Suppressor macrophage treated with lipopolysaccharide for 1 hour (primary cell): ENCODE data around the gene FTCDNL1.

Source experiments
- DNase-seq, 3 donors: peaks; one replicate each; pipeline ENCODE4 v3.0.0-alpha.2; 2020 to 2022

The FTCDNL1 gene

GRCh38 chr2:199739413-199740110 is 111.4 kb downstream of the FTCDNL1 start:
- peak; percentile 78 to 87 (median 84) for DNase-seq

DNA sequence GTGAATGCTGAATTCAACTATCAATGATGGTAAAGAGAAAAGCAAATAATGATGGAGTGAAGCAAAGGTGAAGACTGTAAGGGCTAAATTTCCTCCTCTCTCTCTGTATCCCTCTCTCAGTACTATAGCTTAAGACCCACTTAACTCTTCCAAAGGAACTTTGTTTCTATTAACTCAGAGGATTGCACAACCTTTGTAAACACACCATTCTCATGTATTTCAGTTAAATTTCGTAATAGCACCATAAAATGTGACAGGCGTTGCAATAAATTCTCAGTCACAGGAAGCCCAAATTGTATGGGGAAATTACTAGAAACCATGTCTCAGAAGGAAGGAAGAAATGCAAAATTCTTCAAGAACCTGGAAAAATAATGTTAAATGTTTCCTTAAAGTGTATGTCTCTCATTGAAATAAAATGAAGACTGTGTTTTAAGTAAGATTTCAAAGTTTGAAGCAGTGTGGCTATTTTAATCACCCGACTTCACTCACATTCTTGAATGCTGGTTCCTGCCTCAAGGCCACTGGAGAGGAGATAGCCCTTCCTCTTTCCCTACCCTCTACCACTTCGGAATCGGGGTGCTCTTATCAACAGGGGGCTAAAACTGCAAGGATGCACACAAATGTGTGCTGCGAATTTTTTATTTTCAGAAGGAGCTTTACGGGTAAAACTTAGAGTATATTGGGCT is 112.1 kb downstream of the FTCDNL1 start:
- peak; percentile 46 to 87 (median 87) for DNase-seq

DNA sequence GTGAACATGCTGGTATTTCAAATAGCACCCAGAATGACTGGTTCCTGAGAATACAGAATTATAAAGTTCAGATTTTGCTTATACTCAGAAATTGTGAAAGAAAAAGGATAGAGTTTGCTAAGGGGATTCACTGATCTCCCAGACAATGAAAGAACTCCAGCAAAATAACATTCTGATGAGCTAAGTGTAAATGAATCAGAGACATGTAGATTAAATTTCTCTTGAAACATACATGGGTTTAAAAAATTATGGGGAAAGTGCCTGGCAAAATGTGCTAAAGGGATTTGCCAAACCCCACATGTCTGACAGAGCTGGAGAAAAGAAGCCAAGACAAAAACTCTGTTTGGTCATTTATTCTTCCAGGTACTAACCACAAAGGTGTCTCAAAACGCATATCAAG is 116.3 kb downstream of the FTCDNL1 start:
- peak in 1 of 3 donors; percentile 13 for DNase-seq

DNA sequence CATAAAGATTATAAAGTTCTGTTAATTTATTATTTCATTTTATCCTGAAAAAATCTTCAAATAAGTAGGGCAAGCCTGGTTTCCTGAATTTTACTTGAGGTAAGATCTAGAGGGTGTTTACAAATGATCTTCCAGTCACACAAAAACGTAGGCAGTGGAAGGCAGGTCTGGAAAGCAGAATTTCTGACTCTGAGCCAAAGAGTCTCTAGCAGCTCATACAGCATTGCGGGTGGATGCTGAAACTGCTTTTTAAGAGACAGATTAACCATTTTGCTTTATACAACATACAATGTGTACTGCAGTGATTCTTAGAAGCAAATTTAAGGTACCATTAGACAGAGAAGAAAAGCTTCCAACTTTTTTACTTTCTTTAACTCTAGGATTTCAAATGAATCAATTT is 117.0 kb downstream of the FTCDNL1 start:
- DNase-seq, result no peak

GRCh38 chr2:199727801-199728200 is 123.2 kb downstream of the FTCDNL1 start:
- no peak for DNase-seq

- DNase-seq, result peak; percentile 34 to 72 (median 67)
Measured at GRCh38 chr2:199727306-199727705, 123.7 kb downstream of the FTCDNL1 start.

GRCh38 chr2:199718074-199718473 is 132.9 kb downstream of the FTCDNL1 start:
- peak in 1 of 3 donors; percentile 15 for DNase-seq

DNA sequence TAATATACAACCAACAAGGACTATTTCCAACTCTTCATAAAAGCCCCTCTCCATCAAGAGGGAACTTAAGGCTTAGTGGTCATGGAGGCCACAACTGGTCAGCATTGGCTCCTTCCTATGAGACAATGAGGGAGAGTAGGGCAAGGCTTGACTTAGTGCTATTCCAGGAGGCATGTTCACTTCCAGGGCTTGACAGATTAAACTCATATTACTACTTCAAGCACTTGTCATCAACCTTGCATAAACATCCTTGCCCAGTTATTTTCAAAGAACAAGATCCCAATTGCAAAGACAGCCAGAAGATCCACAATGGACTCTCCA is 133.4 kb downstream of the FTCDNL1 start:
- no peak for DNase-seq

DNA sequence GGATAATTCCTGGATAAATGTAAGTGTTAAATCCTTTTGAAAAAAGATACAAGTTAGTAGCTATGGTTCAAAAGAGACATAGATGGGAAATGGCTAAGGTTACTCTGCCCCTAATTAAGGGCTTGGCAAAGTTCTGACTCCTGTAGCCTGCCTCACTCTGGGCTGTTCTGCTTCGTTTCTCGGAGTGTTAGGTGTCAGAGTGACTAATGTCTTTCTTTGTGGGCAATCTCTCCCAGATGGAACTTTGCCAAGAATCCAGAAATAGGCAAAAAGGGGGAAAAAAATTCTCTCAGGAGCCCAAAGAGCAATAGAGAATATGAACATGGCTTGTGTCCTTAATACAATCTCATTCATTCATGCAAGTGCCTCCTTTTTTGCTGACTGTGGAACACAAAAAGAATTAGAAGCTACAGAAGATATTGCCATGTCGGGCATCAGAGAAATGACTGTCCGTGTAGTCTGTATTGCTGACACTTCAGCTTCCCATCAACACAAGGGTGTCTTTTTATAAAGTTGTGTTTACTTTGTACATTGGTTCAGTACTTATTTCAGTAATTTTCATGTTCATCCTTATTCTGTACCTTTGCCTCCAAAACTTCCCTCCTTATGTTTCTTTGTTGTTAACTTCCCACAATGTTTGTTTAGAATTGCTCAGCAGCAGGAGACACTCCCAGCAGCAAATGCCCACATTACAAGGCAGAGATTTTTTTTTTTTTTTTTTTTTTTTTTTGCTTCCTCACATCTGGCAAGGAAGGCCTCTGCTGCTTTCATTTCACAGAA is 134.0 kb downstream of the FTCDNL1 start:
- DNase-seq, result peak in 2 of 3 donors; percentile 17 to 45

DNA sequence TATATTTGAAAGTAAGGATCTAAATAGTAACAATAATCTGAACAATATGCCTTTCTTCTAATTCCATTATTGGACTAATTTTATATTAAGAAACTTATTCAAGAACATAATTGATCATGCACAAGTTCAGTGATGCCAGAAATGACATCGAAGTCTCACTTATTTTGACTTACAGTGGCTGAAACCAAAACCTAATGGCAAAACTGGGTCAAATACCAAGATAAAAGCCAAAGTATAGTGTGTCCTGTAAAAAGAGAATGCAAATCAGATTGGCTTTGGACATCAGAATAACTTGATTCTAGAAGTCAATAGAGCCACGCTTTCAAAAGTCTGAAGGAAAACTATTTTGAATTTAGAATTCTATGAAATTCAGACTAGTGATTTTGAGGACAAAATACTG is 137.2 kb downstream of the FTCDNL1 start:
- DNase-seq, result no peak

- DNase-seq, result no peak
Measured at GRCh38 chr2:199710551-199710950, 140.4 kb downstream of the FTCDNL1 start.
